HepG2 (cell line): ENCODE measurements around the gene RAE1. TPM values are rescaled to one million over a fixed set of nuclear protein-coding genes. Genes with fewer than 3 reads are reported as not detected.
A peak's percentile ranks its signal among the peaks of the same experiment; 100 is the strongest.

ENCODE experiments used
- ARNTL ChIP-seq: sonication (generic); formaldehyde crosslinking; IDR thresholded peaks from 2 replicates; pipeline ENCODE4 v1.4.0; 2020; ENCODE audit warnings: mild to moderate bottlenecking, missing genetic modification reagents
- ATF1 ChIP-seq: IDR thresholded peaks from 2 replicates; pipeline ENCODE4 v1.6.1; 2016; ENCODE audit warnings: mild to moderate bottlenecking, control low read depth
- BCL6 ChIP-seq: IDR thresholded peaks from 2 replicates; pipeline ENCODE4 v1.6.1; 2016; ENCODE audit warnings: missing genetic modification reagents, missing compliant biosample characterization
- BRD4 ChIP-seq: sonication (generic); formaldehyde crosslinking; IDR thresholded peaks from 2 replicates; pipeline ENCODE4 v1.4.0; 2020; ENCODE audit warnings: missing genetic modification reagents
- ELF3 ChIP-seq: IDR thresholded peaks from 2 replicates; pipeline ENCODE4 v1.6.1; 2016; ENCODE audit warnings: missing genetic modification reagents, missing compliant biosample characterization
- EZH2 ChIP-seq: conservative IDR thresholded peaks from 2 replicates; pipeline ENCODE4 v1.6.1; 2012; ENCODE audit warnings: mild to moderate bottlenecking, low read depth, low read length, moderate library complexity
- FOXP1 ChIP-seq, 2 experiments: fragments of 450-650 bp in 1 of 2; IDR thresholded peaks; 2 replicates each; pipeline ENCODE4 v1.6.1; 2017 to 2018; ENCODE audit warnings: antibody characterized with exemption in 1 of 2
- HOMEZ ChIP-seq: IDR thresholded peaks from 2 replicates; pipeline ENCODE4 v1.6.1; 2016; ENCODE audit warnings: low read depth
- KLF6 ChIP-seq: IDR thresholded peaks from 2 replicates; pipeline ENCODE4 v1.8.0; 2016; ENCODE audit warnings: missing biosample characterization, missing genetic modification reagents
- MZF1 ChIP-seq: sonication (generic); formaldehyde crosslinking; IDR thresholded peaks from 2 replicates; pipeline ENCODE4 v1.8.1; 2023; ENCODE audit warnings: mild to moderate bottlenecking, missing genetic modification reagents, borderline replicate concordance
- NR2F6 ChIP-seq, 2 experiments: IDR thresholded peaks; 2 replicates each; pipeline ENCODE4 v1.6.1; 2016; ENCODE audit warnings: antibody characterized with exemption in 1 of 2, mild to moderate bottlenecking in 1 of 2
- POGZ ChIP-seq: sonication (generic); formaldehyde crosslinking; IDR thresholded peaks from 2 replicates; pipeline ENCODE4 v1.4.0; 2020; ENCODE audit warnings: mild to moderate bottlenecking, missing genetic modification reagents
- POLR2G ChIP-seq: fragments of 200-400 bp; formaldehyde crosslinking; IDR thresholded peaks from 2 replicates; pipeline ENCODE4 v1.6.1; 2018; ENCODE audit warnings: mild to moderate bottlenecking, low read depth, low read length, moderate library complexity
- RARA ChIP-seq: IDR thresholded peaks from 2 replicates; pipeline ENCODE4 v1.6.1; 2016; ENCODE audit warnings: missing genetic modification reagents, missing compliant biosample characterization
- SIN3B ChIP-seq: fragments of 150-350 bp; IDR thresholded peaks from 2 replicates; pipeline ENCODE4 v1.6.1; 2014; ENCODE audit warnings: low read length
- TBX2 ChIP-seq: sonication (generic); formaldehyde crosslinking; IDR thresholded peaks from 2 replicates; pipeline ENCODE4 v1.5.0; 2020; ENCODE audit warnings: missing genetic modification reagents, mild to moderate bottlenecking, borderline replicate concordance
- TEAD3 ChIP-seq: optimal IDR thresholded peaks from 2 replicates; pipeline ENCODE3; 2016; ENCODE audit warnings: borderline replicate concordance
- ZC3H13 ChIP-seq: sonication (generic); formaldehyde crosslinking; IDR thresholded peaks from 2 replicates; pipeline ENCODE4 v1.8.1; 2023; ENCODE audit warnings: mild to moderate bottlenecking, missing genetic modification reagents, moderate library complexity
- ZC3H4 ChIP-seq: sonication (generic); formaldehyde crosslinking; IDR thresholded peaks from 2 replicates; pipeline ENCODE4 v1.4.0; 2020; ENCODE audit warnings: missing genetic modification reagents, borderline replicate concordance
- ZNF251 ChIP-seq: sonication (generic); formaldehyde crosslinking; IDR thresholded peaks from 2 replicates; pipeline ENCODE4 v1.9.0; 2021; ENCODE audit warnings: mild to moderate bottlenecking, missing genetic modification reagents
- ZNF644 ChIP-seq: IDR thresholded peaks from 2 replicates; pipeline ENCODE4 v1.6.1; 2016; ENCODE audit warnings: low read depth
- ZNF770 ChIP-seq: sonication (generic); formaldehyde crosslinking; IDR thresholded peaks from 2 replicates; pipeline ENCODE4 v1.5.0; 2020; ENCODE audit warnings: mild to moderate bottlenecking, missing genetic modification reagents
- ZNF879 ChIP-seq: sonication (generic); formaldehyde crosslinking; IDR thresholded peaks from 2 replicates; pipeline ENCODE4 v1.8.1; 2023; ENCODE audit warnings: missing genetic modification reagents
- ZSCAN29 ChIP-seq: sonication (generic); formaldehyde crosslinking; conservative IDR thresholded peaks from 2 replicates; pipeline ENCODE4 v1.4.0; 2020; ENCODE audit warnings: mild to moderate bottlenecking, missing genetic modification reagents
- polyA plus RNA-seq, 8 experiments: library from polyadenylated mRNA; depleted of rRNA in 3 of 8; stranded (reverse) in 7 of 8; unstranded in 1 of 8; fragments of >200 nt; fragmentation: Illumina TruSeq in 4 of 8; extraction: Trizol in 4 of 8; gene quantifications; 2 replicates each; pipeline versions ENCODE4 v1.2.1 to v1.2.3, GENCODE V29; 2011 to 2016; ENCODE audit warnings: low read depth in 4 of 8, missing spikeins in 1 of 8, mixed read lengths in 1 of 8; ENCODE audit not compliant: insufficient read depth in 1 of 8
- total RNA-seq, 5 experiments: library from RNA; depleted of rRNA; stranded (reverse); fragments of >200 nt; fragmentation: Illumina TruSeq; extraction: Trizol; gene quantifications; 2 replicates each; pipeline ENCODE4 v1.2.3, GENCODE V29; 2016; ENCODE audit warnings: low read depth in 1 of 5

RAE1 gene
- total and polyA plus RNA-seq, 2 of the 13 experiments (the other 11 are each of a cell fraction or from before 2014, with no cell fraction given), result 36.1 to 72.9 TPM

- TF ChIP-seq POLR2G (0 out of 2 replicates have a peak, but pooled peaks have one; percentile 39), TBX2 (CRISPR knock-in tag) (peak; percentile 51; the same call in 1 of the 2 replicates), RARA (CRISPR knock-in tag) (peak; percentile 73), ZNF879 (CRISPR knock-in tag) (no peak), POGZ (CRISPR knock-in tag) (peak; percentile 69), ATF1 (CRISPR knock-in tag) (no peak), EZH2 (0 out of 2 replicates have a peak, but pooled peaks have one; percentile 32), HOMEZ (peak; percentile 8; the same call in 1 of the 2 replicates), ZNF644 (CRISPR knock-in tag) (peak; percentile 43; the same call in 1 of the 2 replicates), MZF1 (CRISPR knock-in tag) (no peak), BRD4 (no peak), ELF3 (peak; percentile 98), ZC3H4 (CRISPR knock-in tag) (no peak), ZC3H13 (CRISPR knock-in tag) (no peak), BCL6 (CRISPR knock-in tag) (peak; percentile 17; the same call in 1 of the 2 replicates), ARNTL (0 out of 2 replicates have a peak, but pooled peaks have one; percentile 42), FOXP1 (IDR thresholded peaks at IDR 0.05) (no peak), FOXP1 (CRISPR knock-in tag; IDR thresholded peaks at IDR 0.05) (no peak), ZSCAN29 (CRISPR knock-in tag) (no peak), NR2F6 (IDR thresholded peaks at IDR 0.05) (peak; percentile 76), NR2F6 (CRISPR knock-in tag; IDR thresholded peaks at IDR 0.05) (peak; percentile 79), ZNF770 (peak; percentile 49; the same call in 1 of the 2 replicates), TEAD3 (CRISPR knock-in tag) (peak; percentile 63), SIN3B (no peak), KLF6 (CRISPR knock-in tag) (no peak), ZNF251 (no peak)
These were observed 77.5 kb downstream of the RAE1 start (continued) for GRCh38 chr20:57428324-57429158.
